HepG2 (cell line): ENCODE measurements around the gene MYO7B. TPM values are rescaled to one million over a fixed set of nuclear protein-coding genes. Genes with fewer than 3 reads are reported as not detected.
A peak's percentile ranks its signal among the peaks of the same experiment; 100 is the strongest.

Experiments used
- ATAC-seq: fragments of 200-7000 bp; cut with Tn5 transposase; 3 replicates; pipeline ENCODE4 v1.9.1; 2020; ENCODE audit warnings: mild to moderate bottlenecking, moderate library complexity
- BruUV-seq: library from RNA; stranded (reverse); fragments of 400-500 nt; replicated peaks from 2 replicates; lab custom pipeline; 2021; lab: Mats Ljungman, UMichigan
- CTCF ChIA-PET: fragments of 300-600 bp; formaldehyde crosslinking; extraction: SDS; loops from one replicate; lab custom pipeline; 2021; ENCODE audit warnings: low total read pairs, inconsistent platforms, low intra/inter-chr PET ratio; lab: Yijun Ruan, JAX
- POLR2A ChIA-PET: fragments of 350-600 bp; sonication (Branson Sonifier 250); formaldehyde crosslinking; loops from one replicate; lab custom pipeline; 2020; ENCODE audit warnings: antibody characterized with exemption, inconsistent platforms; lab: Yijun Ruan, JAX
- DNase-seq: peaks from one replicate; pipeline ENCODE4 v3.0.0-alpha.2; 2015; ENCODE audit warnings: low spot score
- FAIRE-seq: peaks from 3 replicates; lab custom pipeline; 2011; peaks lifted over from hg19 to GRCh38; lab: Jason Lieb, UNC
- H2AFZ ChIP-seq: one replicate; pipeline ENCODE4 v1.6.1; 2011; ENCODE audit warnings: low read length, inconsistent platforms
- H3K27ac ChIP-seq: fragments of 300-600 bp; 3 replicates; pipeline ENCODE4 v1.8.0; 2011; ENCODE audit warnings: mixed run types, mild to moderate bottlenecking, mixed read lengths, low read length, inconsistent platforms; ENCODE audit not compliant: insufficient read depth; ENCODE audit errors: extremely low read length
- H3K27me3 ChIP-seq, 2 experiments: fragments of 200-600 bp in 1 of 2; 2 replicates in 1 of 2; 3 replicates in 1 of 2; pipeline versions ENCODE4 v1.6.0 to v1.8.0; 2011; ENCODE audit warnings: low read length in 2 of 2, mild to moderate bottlenecking in 2 of 2, moderate library complexity in 2 of 2, inconsistent platforms in 1 of 2; ENCODE audit not compliant: insufficient read depth in 2 of 2, control insufficient read depth in 1 of 2
- H3K36me3 ChIP-seq, 2 experiments: fragments of 200-600 bp in 1 of 2; replicated peaks in 1 of 2; 2 replicates in 1 of 2; 3 replicates in 1 of 2; pipeline versions ENCODE4 v1.5.1 to v1.8.0; 2011; ENCODE audit warnings: low read length in 2 of 2, inconsistent platforms in 1 of 2; ENCODE audit not compliant: insufficient read depth in 2 of 2, control insufficient read depth in 1 of 2
- H3K4me1 ChIP-seq: 2 replicates; pipeline ENCODE4 v1.5.1; 2012; ENCODE audit warnings: low read length, inconsistent platforms; ENCODE audit not compliant: insufficient read depth
- H3K4me2 ChIP-seq: 2 replicates; pipeline ENCODE4 v1.6.0; 2011; ENCODE audit warnings: low read depth, low read length, inconsistent platforms
- H3K4me3 ChIP-seq, 3 experiments: fragments of 200-600 bp in 1 of 3; sonication (generic), shearing (Covaris generic) in 1 of 3; replicated peaks in 1 of 3; 2 replicates each; pipeline ENCODE4 v1.5.1; 2011 to 2016; ENCODE audit warnings: low read length in 3 of 3, inconsistent platforms in 2 of 3, low read depth in 2 of 3, mild to moderate bottlenecking in 2 of 3, control low read depth in 1 of 3, mixed read lengths in 1 of 3; ENCODE audit not compliant: insufficient read depth in 1 of 3
- H3K79me2 ChIP-seq: one replicate; pipeline ENCODE4 v1.6.1; 2011; ENCODE audit warnings: low read length, inconsistent platforms; ENCODE audit not compliant: insufficient read depth
- H3K9ac ChIP-seq: 2 replicates; pipeline ENCODE4 v1.6.0; 2011; ENCODE audit warnings: mild to moderate bottlenecking, low read depth, low read length, inconsistent platforms; ENCODE audit not compliant: insufficient read depth
- H3K9me3 ChIP-seq: 2 replicates; pipeline ENCODE4 v1.5.1; 2012; ENCODE audit warnings: mild to moderate bottlenecking, low read length
- H4K20me1 ChIP-seq: 2 replicates; pipeline ENCODE4 v1.6.0; 2011; ENCODE audit warnings: inconsistent platforms, mild to moderate bottlenecking, low read length, moderate library complexity; ENCODE audit not compliant: insufficient read depth
- NR2F2 ChIP-seq: IDR thresholded peaks from 2 replicates; pipeline ENCODE4 v1.6.1; 2012; ENCODE audit warnings: low read depth, inconsistent platforms, borderline replicate concordance
- PRPF4 ChIP-seq: fragments of 200-400 bp; formaldehyde crosslinking; IDR thresholded peaks from 2 replicates; pipeline ENCODE4 v1.6.1; 2016; ENCODE audit warnings: low read length, low read depth; ENCODE audit not compliant: poor library complexity, severe bottlenecking
- ZFX ChIP-seq: sonication (generic); formaldehyde crosslinking; IDR thresholded peaks from 2 replicates; pipeline ENCODE4 v1.4.0; 2020; ENCODE audit warnings: mild to moderate bottlenecking, low read depth, missing genetic modification reagents, moderate library complexity
- WGBS: methylation state at CpG from one replicate; pipeline ENCODE4 v1.1.6; 2017; ENCODE audit warnings: low lambda C conversion rate; 5-methylcytosine and 5-hydroxymethylcytosine counted together
- in situ Hi-C: cut with HindIII; loops from 2 replicates; pipeline ENCODE4 v1.10.0; 2017; ENCODE audit warnings: low pct_unique_long_range_greater_than_20kb; ENCODE audit not compliant: extremely low pct_ligation_motif_present
- intact Hi-C: fragments of 100-400 bp; cut with micrococcal nuclease; formaldehyde crosslinking; loops from one replicate; pipeline ENCODE4 v1.10.0; 2022; ENCODE audit not compliant: unreplicated experiment
- polyA plus RNA-seq, 8 experiments: library from polyadenylated mRNA; depleted of rRNA in 3 of 8; stranded (reverse) in 7 of 8; unstranded in 1 of 8; fragments of >200 nt; fragmentation: Illumina TruSeq in 4 of 8; extraction: Trizol in 4 of 8; gene quantifications; 2 replicates each; pipeline versions ENCODE4 v1.2.1 to v1.2.3, GENCODE V29; 2011 to 2016; ENCODE audit warnings: low read depth in 4 of 8, missing spikeins in 1 of 8, mixed read lengths in 1 of 8; ENCODE audit not compliant: insufficient read depth in 1 of 8
- total RNA-seq, 5 experiments: library from RNA; depleted of rRNA; stranded (reverse); fragments of >200 nt; fragmentation: Illumina TruSeq; extraction: Trizol; gene quantifications; 2 replicates each; pipeline ENCODE4 v1.2.3, GENCODE V29; 2016; ENCODE audit warnings: low read depth in 1 of 5
- TF ChIP-seq, protein P1 (sequence below): sonication (generic); formaldehyde crosslinking; IDR thresholded peaks from 2 replicates; pipeline ENCODE4 v1.9.0; 2022; ENCODE audit warnings: missing genetic modification reagents, mild to moderate bottlenecking, borderline replicate concordance
- TF ChIP-seq, protein P2 (sequence below): sonication (generic); formaldehyde crosslinking; IDR thresholded peaks from 2 replicates; pipeline ENCODE4 v1.4.0; 2020; ENCODE audit warnings: mild to moderate bottlenecking, missing genetic modification reagents
- TF ChIP-seq, protein P3 (sequence below): sonication (generic); formaldehyde crosslinking; IDR thresholded peaks from 2 replicates; pipeline ENCODE4 v1.5.1; 2020; ENCODE audit warnings: mild to moderate bottlenecking, missing genetic modification reagents, moderate library complexity

Gene MYO7B
- total and polyA plus RNA-seq, 2 of the 13 experiments (the other 11 are each of a cell fraction or from before 2014, with no cell fraction given) = not detected

GRCh38 chr2:127636248-127637235 is 101.1 kb downstream of the MYO7B start:
- Histone ChIP-seq H3K4me1 (peaks cover 34% of the 10 kb centered on the region), H3K4me3 (no peak overlapping the region), H3K36me3 (no peaks in the 10 kb centered on the region), H3K9me3 (no peaks in the 10 kb centered on the region), H2AFZ (no peak overlapping the region), H3K27ac (no peak overlapping the region), H3K9ac (no peak overlapping the region), H4K20me1 (no peaks in the 10 kb centered on the region), H3K27me3 (peaks cover 27 to 82% of the 10 kb centered on the region in 2 experiments), H3K4me2 (no peak overlapping the region; the same call in 1 of the 2 replicates), H3K79me2 (no peaks in the 10 kb centered on the region)
- DNase-seq = no peak
- intact Hi-C loops (no loop called here), in situ Hi-C loops (no loop called here)
- ChIA-PET CTCF (no interaction called here), POLR2A (no interaction called here)
- peak; percentile 3; the same call in 1 of the 3 replicates for ATAC-seq
- WGBS = 46% methylated on average over 17 of the region's 33 CpGs
- no TSS peak for BruUV-seq
- FAIRE-seq = no peak
- TF ChIP-seq PRPF4 = no peak
- TF ChIP-seq, protein P1, sequence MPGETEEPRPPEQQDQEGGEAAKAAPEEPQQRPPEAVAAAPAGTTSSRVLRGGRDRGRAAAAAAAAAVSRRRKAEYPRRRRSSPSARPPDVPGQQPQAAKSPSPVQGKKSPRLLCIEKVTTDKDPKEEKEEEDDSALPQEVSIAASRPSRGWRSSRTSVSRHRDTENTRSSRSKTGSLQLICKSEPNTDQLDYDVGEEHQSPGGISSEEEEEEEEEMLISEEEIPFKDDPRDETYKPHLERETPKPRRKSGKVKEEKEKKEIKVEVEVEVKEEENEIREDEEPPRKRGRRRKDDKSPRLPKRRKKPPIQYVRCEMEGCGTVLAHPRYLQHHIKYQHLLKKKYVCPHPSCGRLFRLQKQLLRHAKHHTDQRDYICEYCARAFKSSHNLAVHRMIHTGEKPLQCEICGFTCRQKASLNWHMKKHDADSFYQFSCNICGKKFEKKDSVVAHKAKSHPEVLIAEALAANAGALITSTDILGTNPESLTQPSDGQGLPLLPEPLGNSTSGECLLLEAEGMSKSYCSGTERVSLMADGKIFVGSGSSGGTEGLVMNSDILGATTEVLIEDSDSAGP = peak; percentile 13; the same call in 1 of the 2 replicates
- peak; percentile 46; the same call in 1 of the 2 replicates for TF ChIP-seq ZFX (CRISPR knock-in tag)
- TF ChIP-seq, protein P2, sequence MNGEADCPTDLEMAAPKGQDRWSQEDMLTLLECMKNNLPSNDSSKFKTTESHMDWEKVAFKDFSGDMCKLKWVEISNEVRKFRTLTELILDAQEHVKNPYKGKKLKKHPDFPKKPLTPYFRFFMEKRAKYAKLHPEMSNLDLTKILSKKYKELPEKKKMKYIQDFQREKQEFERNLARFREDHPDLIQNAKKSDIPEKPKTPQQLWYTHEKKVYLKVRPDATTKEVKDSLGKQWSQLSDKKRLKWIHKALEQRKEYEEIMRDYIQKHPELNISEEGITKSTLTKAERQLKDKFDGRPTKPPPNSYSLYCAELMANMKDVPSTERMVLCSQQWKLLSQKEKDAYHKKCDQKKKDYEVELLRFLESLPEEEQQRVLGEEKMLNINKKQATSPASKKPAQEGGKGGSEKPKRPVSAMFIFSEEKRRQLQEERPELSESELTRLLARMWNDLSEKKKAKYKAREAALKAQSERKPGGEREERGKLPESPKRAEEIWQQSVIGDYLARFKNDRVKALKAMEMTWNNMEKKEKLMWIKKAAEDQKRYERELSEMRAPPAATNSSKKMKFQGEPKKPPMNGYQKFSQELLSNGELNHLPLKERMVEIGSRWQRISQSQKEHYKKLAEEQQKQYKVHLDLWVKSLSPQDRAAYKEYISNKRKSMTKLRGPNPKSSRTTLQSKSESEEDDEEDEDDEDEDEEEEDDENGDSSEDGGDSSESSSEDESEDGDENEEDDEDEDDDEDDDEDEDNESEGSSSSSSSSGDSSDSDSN = peak; percentile 21; the same call in 1 of the 2 replicates
- TF ChIP-seq NR2F2 = no peak
- TF ChIP-seq, protein P3, sequence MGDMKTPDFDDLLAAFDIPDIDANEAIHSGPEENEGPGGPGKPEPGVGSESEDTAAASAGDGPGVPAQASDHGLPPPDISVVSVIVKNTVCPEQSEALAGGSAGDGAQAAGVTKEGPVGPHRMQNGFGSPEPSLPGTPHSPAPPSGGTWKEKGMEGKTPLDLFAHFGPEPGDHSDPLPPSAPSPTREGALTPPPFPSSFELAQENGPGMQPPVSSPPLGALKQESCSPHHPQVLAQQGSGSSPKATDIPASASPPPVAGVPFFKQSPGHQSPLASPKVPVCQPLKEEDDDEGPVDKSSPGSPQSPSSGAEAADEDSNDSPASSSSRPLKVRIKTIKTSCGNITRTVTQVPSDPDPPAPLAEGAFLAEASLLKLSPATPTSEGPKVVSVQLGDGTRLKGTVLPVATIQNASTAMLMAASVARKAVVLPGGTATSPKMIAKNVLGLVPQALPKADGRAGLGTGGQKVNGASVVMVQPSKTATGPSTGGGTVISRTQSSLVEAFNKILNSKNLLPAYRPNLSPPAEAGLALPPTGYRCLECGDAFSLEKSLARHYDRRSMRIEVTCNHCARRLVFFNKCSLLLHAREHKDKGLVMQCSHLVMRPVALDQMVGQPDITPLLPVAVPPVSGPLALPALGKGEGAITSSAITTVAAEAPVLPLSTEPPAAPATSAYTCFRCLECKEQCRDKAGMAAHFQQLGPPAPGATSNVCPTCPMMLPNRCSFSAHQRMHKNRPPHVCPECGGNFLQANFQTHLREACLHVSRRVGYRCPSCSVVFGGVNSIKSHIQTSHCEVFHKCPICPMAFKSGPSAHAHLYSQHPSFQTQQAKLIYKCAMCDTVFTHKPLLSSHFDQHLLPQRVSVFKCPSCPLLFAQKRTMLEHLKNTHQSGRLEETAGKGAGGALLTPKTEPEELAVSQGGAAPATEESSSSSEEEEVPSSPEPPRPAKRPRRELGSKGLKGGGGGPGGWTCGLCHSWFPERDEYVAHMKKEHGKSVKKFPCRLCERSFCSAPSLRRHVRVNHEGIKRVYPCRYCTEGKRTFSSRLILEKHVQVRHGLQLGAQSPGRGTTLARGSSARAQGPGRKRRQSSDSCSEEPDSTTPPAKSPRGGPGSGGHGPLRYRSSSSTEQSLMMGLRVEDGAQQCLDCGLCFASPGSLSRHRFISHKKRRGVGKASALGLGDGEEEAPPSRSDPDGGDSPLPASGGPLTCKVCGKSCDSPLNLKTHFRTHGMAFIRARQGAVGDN = peak; percentile 46
